Activated CD4-positive, alpha-beta T cell treated with anti-CD3 and anti-CD28 coated beads, Interleukin-2, Interleukin-6, amounts not matched to agents 100 ng/mL and 50 ng/mL, durations not matched to agents 16 hours and 8 hours (primary cell): ENCODE measurements around the gene PSENEN.

Source experiments
- DNase-seq: peaks from one replicate; pipeline ENCODE4 v3.0.0-alpha.2; 2020

The PSENEN gene

DNA sequence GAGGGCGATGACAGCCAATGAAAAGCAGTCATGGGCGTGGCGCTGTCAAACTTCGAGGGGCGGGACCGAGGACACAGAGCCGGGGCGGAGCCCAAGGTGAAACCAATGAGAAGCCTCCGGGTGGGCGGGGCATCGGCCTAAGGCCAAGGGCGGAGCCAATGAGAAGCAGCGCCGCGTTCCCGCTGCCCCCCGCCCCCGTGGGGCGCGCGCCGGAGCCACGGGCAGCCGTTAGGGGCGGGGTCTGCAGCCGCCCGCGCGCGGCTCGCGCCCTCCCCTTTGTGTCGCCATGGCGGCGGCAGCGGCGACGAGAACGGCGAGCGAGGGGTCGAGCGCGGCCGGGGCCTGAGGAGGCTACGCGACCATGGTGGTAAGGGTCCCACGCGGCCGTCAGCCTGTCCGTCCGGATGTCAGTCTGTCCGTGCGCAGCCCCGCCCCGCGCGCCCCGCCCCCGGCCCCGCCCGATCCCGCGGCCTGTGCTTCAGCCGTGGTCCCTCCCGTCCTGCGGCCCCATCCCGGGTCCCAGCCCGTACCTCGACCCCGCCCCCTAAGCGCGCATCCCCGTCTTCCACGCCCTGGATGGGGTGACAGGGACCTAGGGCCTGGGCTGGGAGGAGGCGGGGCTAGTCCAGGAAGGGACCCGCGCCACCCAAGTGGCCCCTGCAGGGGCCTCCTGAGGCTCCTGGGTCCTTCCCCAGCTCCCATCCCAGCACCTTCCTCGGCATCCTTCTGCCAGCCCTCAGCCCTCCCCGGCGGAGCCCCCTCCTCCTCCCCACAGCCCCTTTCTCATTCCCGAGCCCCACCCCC lies 30.0 kb downstream of the PSENEN start, which contains the start of gene ARHGAP33:
Gene ARHGAP33 (plus strand): TSS at position 267 of the 804 bp plus-strand sequence. CDS start 95 bp downstream, at position 362.
- peak; percentile 99 for DNase-seq

DNA sequence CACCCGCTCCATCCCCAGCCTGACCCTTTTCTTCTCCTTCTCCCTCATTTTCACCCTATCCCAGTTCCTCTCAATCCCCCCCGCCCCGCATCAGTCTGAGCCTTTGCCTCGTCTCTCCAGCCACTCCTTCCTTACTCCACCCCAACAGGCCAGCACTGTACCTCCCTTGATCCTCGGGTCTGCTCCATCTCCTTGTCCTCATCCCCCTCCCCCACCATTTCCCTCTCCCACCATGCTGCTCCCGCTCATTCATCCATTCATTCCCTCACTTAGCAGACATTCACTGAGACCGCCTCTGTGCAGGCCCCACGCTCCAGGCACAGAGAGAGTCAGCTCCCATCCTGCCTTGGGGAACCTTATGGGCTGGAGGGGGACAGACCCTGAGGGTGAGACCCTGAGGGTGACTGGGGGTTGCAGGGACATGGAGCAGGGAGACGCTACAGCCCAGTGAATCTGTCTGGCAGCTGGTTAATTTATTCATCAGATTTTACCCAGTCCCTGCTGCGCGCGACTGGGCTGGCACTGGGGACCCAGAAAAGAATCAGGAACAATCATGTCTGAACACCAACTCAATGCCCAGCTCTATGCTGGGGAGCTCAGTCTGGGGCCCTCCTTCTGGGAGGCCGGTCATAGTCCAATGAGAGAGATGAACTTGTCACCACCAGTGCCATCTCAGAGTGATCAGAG lies 30.8 kb downstream of the PSENEN start:
- DNase-seq: no peak

DNA sequence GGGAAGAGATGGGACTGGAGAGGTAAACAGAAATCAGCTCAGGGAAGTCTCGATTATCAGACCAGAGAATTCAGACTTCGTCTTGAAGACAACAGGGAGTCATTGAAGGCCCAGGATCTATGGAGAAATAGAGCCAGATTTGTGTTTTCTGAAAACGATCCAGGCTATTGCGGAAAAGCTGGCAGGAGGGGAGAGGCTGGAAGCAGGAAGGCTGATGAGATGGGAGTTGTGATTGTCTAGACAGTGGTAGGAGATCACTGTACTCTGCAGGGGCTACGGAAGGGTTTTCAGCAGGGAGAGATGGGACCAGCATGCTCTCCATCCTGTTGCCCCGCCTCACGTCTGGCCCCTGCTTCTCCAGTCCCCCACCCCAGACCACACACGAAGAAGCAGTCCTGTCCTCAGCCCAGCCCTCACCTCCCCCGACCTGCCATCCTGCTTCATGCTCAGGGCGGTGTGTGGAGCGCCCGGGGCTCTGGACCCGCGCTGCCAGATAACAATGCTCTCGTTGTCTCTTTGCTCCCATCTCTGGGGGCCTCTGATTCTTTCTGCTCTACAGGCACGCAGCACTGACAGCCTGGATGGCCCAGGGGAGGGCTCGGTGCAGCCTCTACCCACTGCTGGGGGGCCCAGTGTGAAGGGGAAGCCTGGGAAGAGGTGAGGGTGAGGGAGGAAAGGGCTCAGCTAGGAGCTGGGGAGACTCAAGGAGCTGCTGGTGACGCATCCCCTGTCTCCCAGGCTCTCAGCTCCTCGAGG lies 31.8 kb downstream of the PSENEN start:
- DNase-seq: no peak

DNA sequence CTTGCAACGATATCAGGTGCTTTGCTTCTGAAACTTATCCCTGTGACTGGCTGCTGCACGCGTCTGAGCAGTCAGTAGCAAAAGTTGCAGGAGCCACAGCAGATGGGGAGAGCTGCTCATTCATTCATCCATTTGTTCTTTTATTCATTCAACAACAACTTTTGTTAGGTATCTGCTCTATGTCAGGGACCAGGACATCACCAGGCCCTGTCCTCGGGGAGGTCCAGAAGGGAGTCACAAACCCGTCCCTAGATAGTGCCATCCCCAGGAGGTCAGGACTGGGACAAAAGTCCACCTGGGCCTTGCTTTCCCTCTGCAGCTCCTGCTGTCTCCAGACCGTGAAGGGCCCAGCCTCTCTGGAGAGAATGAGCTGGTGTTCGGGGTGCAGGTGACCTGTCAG lies 32.5 kb downstream of the PSENEN start:
- no peak for DNase-seq

DNA sequence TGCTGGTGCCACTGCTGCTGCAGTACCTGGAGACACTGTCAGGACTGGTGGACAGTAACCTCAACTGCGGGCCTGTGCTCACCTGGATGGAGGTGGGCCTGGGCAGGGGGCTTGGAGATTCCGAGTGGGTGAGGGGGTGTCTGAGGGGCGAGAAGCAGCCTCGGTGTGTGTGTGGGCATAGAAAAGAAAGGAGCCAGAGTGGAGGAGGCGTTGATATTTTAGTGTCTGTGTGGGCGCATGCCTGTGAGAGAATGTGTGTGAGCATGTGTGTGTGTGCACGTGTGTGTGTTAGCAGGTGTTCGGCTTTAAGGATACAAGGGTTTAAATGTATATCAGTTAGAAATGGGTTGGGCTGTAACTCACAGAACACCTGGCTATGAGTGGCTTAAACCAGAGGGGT lies 33.6 kb downstream of the PSENEN start:
- no peak for DNase-seq

DNA sequence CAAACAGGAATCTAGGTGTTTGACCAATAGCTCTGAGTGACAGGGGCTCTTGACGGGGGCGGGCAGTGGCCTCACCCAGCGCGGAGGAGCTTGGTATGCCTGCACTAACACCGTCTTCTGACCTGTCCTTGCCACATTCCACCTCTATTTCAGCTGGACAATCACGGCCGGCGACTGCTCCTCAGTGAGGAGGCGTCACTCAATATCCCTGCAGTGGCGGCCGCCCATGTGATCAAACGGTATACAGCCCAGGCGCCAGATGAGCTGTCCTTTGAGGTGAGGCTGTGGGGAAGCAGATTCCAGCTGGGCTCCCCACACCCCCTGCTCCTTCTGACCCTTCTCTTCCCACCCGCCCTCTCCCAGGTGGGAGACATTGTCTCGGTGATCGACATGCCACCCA lies 34.6 kb downstream of the PSENEN start:
- DNase-seq: no peak

DNA sequence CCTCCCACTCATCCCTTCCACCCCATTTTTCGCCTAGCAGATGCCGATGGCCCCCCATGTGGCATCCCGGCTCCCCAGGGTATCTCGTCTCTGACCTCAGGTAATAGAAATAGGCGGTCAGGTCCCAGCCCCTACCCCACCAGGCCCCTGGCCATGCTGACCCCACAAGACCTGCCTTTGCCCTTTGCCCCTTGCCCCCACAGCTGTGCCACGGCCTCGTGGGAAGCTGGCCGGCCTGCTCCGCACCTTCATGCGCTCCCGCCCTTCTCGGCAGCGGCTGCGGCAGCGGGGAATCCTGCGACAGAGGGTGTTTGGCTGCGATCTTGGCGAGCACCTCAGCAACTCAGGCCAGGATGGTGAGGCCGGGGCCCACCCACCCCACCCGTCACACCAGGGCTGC lies 35.3 kb downstream of the PSENEN start:
- DNase-seq: no peak

DNA sequence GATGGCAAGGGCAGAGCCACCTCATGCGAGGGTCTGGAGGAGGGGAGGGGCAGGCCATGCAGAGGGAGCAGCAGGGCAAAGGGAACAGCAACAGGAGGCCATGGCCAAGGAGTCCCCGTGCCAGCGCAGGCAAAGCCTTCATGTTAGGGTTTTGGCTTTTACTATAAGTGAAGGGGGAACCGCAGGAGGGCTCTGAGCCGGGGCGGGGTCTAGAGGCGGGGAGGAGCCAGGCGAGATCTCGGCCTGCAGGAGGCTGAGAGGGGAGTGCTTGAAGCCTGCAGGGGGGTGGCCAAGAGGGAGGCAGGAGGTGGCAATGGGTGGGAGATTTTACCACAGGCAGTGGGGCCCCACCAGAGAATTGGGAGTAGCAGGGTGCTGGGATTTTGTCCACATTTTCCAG lies 36.2 kb downstream of the PSENEN start:
- no peak for DNase-seq

DNA sequence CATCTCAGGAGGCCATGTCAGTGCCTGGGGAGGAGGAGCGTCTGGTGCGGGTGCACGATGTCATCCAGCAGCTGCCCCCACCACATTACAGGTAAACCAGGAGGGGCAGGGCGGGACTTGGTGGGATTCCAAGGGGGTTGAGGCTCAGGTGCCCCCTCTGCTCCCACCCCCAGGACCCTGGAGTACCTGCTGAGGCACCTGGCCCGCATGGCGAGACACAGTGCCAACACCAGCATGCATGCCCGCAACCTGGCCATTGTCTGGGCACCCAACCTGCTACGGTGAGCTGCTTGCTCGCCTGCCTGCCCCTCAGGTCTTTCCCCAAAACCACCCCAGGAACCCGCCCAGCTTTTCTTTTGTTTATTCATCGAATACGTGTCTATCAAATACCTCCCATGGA lies 37.1 kb downstream of the PSENEN start:
- no peak for DNase-seq

DNA sequence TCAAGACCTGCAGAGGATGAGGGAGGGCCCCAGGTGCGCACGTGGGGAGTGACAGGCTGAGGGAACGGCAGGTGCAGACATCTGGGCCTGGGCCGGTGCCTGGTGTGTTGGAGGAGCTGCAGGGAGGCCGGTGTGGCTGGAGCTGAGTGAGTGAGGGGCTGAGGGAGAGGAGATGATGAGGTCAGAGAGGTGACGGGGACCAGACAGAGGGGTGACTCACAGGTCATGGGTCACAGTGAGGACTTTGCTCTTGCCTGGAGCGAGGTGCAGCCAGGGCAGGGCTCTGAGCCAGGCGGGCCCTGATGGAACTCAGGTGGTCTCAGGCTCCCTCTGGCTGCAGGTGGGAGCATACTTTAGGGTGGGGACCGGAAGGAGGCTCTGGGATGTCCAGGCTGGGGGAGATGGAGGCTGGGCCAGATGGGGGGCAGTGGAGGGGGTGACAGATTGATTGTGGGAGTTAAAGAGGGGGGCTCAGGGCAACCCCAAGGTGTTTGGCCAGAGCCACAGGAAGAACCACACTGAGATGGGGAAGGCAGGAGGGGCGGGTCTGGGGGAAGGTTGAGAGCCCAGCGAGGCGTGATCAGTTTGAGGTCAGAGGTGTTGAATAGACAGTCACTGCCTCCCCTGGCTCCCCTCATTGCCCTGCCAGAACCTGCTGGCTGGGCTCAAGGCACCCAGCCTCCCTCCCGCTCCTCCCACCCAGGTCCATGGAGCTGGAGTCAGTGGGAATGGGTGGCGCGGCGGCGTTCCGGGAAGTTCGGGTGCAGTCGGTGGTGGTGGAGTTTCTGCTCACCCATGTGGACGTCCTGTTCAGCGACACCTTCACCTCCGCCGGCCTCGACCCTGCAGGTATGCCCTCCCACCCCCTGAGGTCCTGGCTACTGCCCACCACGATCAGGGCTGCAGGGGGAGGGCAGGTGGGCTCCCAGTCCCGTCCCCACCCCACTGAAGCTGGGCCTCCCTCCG lies 38.3 kb downstream of the PSENEN start:
- no peak for DNase-seq

DNA sequence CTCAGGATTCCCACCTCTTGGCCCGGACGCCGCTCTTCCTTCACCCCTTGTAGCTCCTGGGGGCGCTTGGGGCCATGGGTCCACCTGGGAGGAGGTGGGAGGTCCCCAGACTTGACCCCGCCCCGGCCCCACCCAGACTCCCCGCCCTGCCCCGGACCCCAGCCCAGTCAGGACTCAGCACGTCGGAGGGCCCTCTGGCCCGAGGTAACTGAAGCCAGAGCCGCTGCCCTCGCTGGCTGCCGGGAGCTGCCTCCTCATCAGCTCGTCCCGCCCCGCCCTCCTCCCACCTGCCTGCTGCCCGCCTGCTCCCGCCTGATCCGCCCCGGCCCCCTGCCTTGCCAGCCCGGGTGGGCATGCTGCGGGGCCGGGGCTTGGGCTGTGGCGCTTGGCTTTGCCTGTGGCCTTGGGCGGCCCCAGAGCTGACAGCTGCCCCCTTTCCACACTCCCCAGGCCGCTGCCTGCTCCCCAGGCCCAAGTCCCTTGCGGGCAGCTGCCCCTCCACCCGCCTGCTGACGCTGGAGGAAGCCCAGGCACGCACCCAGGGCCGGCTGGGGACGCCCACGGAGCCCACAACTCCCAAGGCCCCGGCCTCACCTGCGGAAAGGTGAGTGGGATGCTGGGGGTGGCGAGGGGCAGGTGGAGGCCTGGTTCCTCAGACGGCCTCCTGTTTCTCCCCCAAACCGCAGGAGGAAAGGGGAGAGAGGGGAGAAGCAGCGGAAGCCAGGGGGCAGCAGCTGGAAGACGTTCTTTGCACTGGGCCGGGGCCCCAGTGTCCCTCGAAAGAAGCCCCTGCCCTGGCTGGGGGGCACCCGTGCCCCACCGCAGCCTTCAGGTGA lies 39.3 kb downstream of the PSENEN start:
- DNase-seq: no peak

DNA sequence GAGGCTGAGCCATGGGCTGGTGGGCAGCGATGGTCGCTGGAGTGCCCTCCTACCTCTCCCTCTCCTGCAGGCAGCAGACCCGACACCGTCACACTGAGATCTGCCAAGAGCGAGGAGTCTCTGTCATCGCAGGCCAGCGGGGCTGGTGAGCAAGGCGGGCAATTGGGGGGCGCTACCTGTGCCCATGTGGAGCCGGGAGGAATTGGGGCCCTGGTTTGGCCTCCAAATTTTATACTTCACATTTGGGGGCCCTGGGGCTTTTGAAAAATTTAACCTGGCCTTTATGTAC lies 39.8 kb downstream of the PSENEN start:
- DNase-seq: no peak

DNA sequence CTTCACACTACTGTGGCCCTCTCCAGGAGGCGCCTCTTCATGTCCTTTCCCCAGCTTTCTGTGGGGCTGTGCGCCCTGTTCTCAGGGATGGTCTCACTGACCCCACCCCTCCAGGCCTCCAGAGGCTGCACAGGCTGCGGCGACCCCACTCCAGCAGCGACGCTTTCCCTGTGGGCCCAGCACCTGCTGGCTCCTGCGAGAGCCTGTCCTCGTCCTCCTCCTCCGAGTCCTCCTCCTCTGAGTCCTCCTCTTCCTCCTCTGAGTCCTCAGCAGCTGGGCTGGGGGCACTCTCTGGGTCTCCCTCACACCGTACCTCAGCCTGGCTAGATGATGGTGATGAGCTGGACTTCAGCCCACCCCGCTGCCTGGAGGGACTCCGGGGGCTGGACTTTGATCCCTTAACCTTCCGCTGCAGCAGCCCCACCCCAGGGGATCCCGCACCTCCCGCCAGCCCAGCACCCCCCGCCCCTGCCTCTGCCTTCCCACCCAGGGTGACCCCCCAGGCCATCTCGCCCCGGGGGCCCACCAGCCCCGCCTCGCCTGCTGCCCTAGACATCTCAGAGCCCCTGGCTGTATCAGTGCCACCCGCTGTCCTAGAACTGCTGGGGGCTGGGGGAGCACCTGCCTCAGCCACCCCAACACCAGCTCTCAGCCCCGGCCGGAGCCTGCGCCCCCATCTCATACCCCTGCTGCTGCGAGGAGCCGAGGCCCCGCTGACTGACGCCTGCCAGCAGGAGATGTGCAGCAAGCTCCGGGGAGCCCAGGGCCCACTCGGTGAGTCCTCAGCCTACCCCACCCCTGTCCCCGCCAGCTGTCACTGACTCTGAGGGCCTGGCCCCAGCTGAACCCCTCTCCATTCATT lies 41.1 kb downstream of the PSENEN start:
- no peak for DNase-seq

DNA sequence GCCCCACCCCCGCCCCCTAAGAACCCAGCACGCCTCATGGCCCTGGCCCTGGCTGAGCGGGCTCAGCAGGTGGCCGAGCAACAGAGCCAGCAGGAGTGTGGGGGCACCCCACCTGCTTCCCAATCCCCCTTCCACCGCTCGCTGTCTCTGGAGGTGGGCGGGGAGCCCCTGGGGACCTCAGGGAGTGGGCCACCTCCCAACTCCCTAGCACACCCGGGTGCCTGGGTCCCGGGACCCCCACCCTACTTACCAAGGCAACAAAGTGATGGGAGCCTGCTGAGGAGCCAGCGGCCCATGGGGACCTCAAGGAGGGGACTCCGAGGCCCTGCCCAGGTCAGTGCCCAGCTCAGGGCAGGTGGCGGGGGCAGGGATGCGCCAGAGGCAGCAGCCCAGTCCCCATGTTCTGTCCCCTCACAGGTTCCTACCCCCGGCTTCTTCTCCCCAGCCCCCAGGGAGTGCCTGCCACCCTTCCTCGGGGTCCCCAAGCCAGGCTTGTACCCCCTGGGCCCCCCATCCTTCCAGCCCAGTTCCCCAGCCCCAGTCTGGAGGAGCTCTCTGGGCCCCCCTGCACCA lies 41.9 kb downstream of the PSENEN start:
- DNase-seq: no peak

DNA sequence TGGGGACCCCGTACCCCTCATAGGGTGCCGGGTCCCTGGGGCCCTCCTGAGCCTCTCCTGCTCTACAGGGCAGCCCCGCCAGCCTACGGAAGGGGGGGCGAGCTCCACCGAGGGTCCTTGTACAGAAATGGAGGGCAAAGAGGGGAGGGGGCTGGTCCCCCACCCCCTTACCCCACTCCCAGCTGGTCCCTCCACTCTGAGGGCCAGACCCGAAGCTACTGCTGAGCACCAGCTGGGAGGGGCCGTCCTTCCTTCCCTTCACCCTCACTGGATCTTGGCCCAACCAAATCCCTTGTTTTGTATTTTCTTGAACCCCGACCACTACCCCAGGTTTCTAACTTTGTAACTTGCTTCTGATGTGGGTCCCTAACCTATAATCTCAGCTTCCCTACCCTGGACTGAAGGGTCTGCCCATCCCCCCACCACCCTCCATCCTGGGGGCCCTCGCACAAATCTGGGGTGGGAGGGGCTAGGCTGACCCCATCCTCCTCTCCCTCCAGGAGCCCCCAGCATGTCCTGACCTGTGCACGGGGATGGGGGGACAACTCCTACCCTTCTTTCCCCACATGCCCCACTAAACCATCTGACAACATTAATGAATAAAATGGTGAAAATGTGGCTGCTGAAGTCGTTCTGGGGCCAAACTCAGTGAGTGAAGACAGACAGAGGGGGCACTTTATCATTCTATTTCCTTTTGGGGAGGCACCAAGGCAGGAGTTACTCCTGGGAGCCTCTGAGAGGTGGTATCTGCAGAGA lies 42.9 kb downstream of the PSENEN start:
- DNase-seq: no peak

DNA sequence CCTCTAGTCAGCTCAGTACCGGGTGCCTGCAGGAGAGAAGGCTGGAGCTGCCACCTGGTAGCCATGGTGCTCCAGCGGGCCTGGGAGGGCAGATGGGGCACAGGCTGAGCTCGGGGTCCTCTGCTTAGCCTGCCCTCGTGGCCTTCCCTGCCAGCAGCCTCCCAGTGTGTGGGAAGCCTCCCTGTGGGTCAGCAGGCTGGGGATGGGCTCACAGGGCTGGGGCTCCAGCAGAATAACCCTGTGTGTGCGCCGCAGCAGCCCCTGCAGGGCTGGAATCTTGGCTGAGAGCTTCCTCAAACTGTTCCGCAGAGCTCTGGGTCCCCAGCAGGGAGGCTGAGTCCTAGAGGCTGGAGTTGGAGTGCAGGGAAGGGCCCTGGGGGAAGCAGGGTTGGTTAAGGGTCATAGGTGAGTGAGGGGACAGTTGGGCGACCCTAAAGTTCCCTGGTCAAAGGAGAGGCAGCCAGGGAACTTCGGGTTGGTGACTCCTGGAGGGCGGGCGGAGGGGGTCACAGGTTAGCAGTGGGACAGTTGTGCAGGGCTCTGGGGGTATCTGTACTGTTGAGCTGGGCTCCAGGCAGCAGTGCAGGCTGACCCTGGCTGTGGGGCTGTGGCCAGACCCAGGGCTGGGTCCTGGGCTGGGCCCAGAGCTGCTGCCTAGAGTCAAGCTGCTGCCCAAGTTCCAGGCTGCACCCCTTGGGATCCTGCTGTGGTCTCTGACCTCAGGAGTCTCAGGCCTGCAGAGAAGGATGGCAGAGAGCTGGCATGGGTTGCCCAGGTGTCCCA lies 43.9 kb downstream of the PSENEN start:
- no peak for DNase-seq

DNA sequence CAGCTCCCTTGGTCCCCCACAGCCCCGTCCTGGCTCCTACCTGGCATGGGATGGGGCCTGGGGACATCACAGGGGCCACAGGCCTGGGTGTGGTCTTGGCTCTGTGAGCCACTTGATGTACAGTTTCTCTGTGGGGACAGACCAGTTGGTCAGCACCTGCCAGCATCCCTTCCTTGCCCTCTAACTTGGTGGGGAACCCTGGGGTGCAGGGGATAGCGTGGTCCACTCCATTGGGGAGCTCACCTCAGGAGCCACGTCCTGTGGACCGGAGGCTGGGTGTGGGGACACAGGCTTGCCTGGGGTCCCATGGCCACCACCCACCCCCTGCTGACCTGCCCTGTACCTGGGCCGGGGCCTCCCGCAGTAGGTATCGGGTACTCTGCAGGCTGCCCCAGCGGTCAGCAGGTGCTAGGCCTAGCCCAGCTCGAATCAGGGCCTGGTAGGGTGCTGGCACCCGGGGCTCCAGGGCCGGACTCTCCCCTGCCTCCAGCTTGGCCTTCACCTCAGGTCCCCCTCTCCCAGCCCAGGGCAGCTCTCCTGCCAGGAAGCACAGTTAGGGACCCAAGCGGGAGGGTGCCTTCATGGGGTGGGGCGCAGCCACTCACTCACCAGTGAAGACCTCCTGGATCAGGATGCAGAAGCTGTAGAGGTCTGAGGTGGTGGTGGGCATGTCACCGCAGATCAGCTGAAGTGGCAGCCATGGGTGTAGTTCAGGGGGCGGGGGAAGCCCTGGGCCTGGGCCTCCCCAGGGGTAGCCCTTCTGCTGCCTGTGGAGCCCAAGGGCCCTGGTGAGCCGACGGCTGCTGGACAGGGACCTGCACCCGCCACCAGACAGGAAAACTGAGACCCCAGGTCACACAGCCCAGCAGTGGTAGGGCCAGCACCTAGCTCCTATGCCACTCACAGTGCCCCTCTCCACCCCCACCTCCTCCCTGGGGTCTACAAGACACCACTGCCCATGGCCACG lies 44.8 kb downstream of the PSENEN start:
- no peak for DNase-seq
